Measurements from ENCODE around the gene NECAB3.

The NECAB3 gene

GRCh38 chr20:33670715-33671499, 3.3 kb downstream of the NECAB3 start:
- no peak overlapping the region for H3K4me3 ChIP-seq (ENCODE audit: low read depth, low read length)
- TF ChIP-seq, protein P1, sequence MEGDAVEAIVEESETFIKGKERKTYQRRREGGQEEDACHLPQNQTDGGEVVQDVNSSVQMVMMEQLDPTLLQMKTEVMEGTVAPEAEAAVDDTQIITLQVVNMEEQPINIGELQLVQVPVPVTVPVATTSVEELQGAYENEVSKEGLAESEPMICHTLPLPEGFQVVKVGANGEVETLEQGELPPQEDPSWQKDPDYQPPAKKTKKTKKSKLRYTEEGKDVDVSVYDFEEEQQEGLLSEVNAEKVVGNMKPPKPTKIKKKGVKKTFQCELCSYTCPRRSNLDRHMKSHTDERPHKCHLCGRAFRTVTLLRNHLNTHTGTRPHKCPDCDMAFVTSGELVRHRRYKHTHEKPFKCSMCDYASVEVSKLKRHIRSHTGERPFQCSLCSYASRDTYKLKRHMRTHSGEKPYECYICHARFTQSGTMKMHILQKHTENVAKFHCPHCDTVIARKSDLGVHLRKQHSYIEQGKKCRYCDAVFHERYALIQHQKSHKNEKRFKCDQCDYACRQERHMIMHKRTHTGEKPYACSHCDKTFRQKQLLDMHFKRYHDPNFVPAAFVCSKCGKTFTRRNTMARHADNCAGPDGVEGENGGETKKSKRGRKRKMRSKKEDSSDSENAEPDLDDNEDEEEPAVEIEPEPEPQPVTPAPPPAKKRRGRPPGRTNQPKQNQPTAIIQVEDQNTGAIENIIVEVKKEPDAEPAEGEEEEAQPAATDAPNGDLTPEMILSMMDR (IDR thresholded peaks at IDR 0.05; ENCODE audit: borderline replicate concordance, insufficient read depth, low read depth, low read length), result no peak

GRCh38 chr20:33669873-33670640, 4.2 kb downstream of the NECAB3 start:
- TF ChIP-seq, protein P1 (IDR thresholded peaks at IDR 0.05; ENCODE audit: borderline replicate concordance, insufficient read depth, low read depth, low read length), result no peak
- H3K4me3 ChIP-seq (ENCODE audit: low read depth, low read length), result no peak overlapping the region

DNA sequence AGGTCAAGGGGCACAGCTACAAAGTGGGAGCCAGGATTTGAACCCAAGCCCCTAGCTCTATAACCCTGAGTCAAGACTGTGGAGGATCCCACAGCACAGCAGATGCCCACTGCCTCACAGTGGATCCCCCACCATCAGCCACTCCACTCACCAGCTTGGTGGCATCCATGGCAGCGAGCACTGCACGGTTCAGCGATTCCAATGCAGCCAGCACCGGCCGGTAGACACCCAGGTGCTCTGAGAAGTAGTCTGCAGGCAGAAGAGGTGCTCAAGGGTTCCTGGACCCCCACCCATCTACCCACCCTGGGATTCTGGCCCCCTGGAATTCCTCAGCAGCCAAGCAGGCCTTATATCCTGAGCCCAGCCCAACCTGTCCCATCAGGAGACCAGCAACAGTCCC, 5.0 kb downstream of the NECAB3 start:
- no peak overlapping the region for H3K4me3 ChIP-seq (ENCODE audit: low read depth, low read length)
- TF ChIP-seq, protein P1 (IDR thresholded peaks at IDR 0.05; ENCODE audit: borderline replicate concordance, insufficient read depth, low read depth, low read length), result no peak

- H3K4me3 ChIP-seq (ENCODE audit: low read depth, low read length), result no peak overlapping the region
- TF ChIP-seq, protein P1 (IDR thresholded peaks at IDR 0.05; ENCODE audit: borderline replicate concordance, insufficient read depth, low read depth, low read length), result no peak
Measured at GRCh38 chr20:33668466-33669155, 5.6 kb downstream of the NECAB3 start.

GRCh38 chr20:33667676-33668465, 6.4 kb downstream of the NECAB3 start:
- peak overlapping the region; percentile 73 for H3K4me3 ChIP-seq (ENCODE audit: low read depth, low read length)

GRCh38 chr20:33667245-33667675, 7.0 kb downstream of the NECAB3 start:
- peak overlapping the region; percentile 73 for H3K4me3 ChIP-seq (ENCODE audit: low read depth, low read length)
- TF ChIP-seq, protein P1 (IDR thresholded peaks at IDR 0.05; ENCODE audit: borderline replicate concordance, insufficient read depth, low read depth, low read length), result no peak

More at GRCh38 chr20:33667676-33668465, 6.4 kb downstream of the NECAB3 start:
- TF ChIP-seq, protein P1 (IDR thresholded peaks at IDR 0.05; ENCODE audit: borderline replicate concordance, insufficient read depth, low read depth, low read length), result peak; percentile 99

Data from GM12875 (cell line).